ENCODE measurements around the gene CPNE9. TPM values are rescaled to one million over a fixed set of nuclear protein-coding genes. Genes with fewer than 3 reads are reported as not detected.

CPNE9 gene
- polyA plus RNA-seq, 1 of the 3 experiments (the other 2 are of a cell fraction): 0.03 TPM

GRCh38 chr3:9691636-9692035 is 12.0 kb upstream of the CPNE9 start (continued):
- TF ChIP-seq USF2 (IDR thresholded peaks at IDR 0.05; ENCODE audit: borderline replicate concordance, low read depth, low read length): no peak
- TF ChIP-seq TAF1 (IDR thresholded peaks at IDR 0.05; ENCODE audit: borderline replicate concordance, low read depth, low read length): no peak
- TF ChIP-seq MAX (IDR thresholded peaks at IDR 0.05; ENCODE audit: low read depth): no peak
- TF ChIP-seq POLR2AphosphoS5 (IDR thresholded peaks at IDR 0.05; ENCODE audit: low read depth, low read length): no peak
- no peak for TF ChIP-seq SIN3A (IDR thresholded peaks at IDR 0.05; ENCODE audit: borderline replicate concordance, low read depth, low read length)
- TF ChIP-seq RXRA (IDR thresholded peaks at IDR 0.05; ENCODE audit: borderline replicate concordance, low read depth): no peak

- H3K27me3 ChIP-seq (ENCODE audit: insufficient read depth): no peaks in the 10 kb centered on the region
- ChIA-PET CTCF (interaction anchor here (0.9 kb wide), 1 partner anchor 189 kb away, joined by 3 read pairs; no protein-coding TSS in a partner anchor), POLR2A (no interaction called here)
- no peak for DNase-seq
- no peak overlapping the region for H3K4me3 ChIP-seq (ENCODE audit: low read depth in 2 of 2, low read length in 1 of 2)
- no peak overlapping the region for H3K9ac ChIP-seq
- no peaks in the 10 kb centered on the region for H4K20me1 ChIP-seq (ENCODE audit: insufficient read depth)
- peaks cover 0 to 20% of the 10 kb centered on the region in 2 experiments; a peak in 1 of 4 replicates for H3K4me1 ChIP-seq (ENCODE audit: control insufficient read depth in 1 of 2, insufficient read depth in 2 of 2, low read depth in 1 of 2, low read length in 1 of 2)
- no peak overlapping the region for H3K4me2 ChIP-seq
- TF ChIP-seq MXI1 (IDR thresholded peaks at IDR 0.05; ENCODE audit: low read depth, low read length) (no peak), FOXJ3 (CRISPR knock-in tag; IDR thresholded peaks at IDR 0.05) (no peak), NRF1 (IDR thresholded peaks at IDR 0.05; ENCODE audit: low read depth, low read length) (no peak)
- H3K36me3 ChIP-seq (replicated peaks in 1 of 2; ENCODE audit: control insufficient read depth in 1 of 2, insufficient read depth in 2 of 2, low read length in 1 of 2): peaks cover 16 to 75% of the 10 kb centered on the region in 2 experiments
- no peaks in the 10 kb centered on the region for H3K9me3 ChIP-seq
- 100% methylated on average over 1 of the region's 5 CpGs for whole genome bisulfite sequencing (ENCODE audit: low lambda C conversion rate)
- no peak overlapping the region for H3K27ac ChIP-seq (ENCODE audit: low read depth in 2 of 2, low read length in 1 of 2)
- no peaks in the 10 kb centered on the region for H3K9me2 ChIP-seq
- H3K79me2 ChIP-seq (ENCODE audit: insufficient read depth): no peaks in the 10 kb centered on the region
- no peaks in the 10 kb centered on the region for H3F3A ChIP-seq (replicated peaks; ENCODE audit: insufficient read depth)
- no peak overlapping the region for H2AFZ ChIP-seq (ENCODE audit: low read depth)
These were observed 11.2 kb upstream of the CPNE9 start for GRCh38 chr3:9692416-9692815.

- Histone ChIP-seq H3K4me1 (ENCODE audit: control insufficient read depth in 1 of 2, insufficient read depth in 2 of 2, low read depth in 1 of 2, low read length in 1 of 2) (peaks cover 0 to 17% of the 10 kb centered on the region in 2 experiments; a peak in 1 of 4 replicates), H3K79me2 (ENCODE audit: insufficient read depth) (no peaks in the 10 kb centered on the region), H3F3A (replicated peaks; ENCODE audit: insufficient read depth) (no peaks in the 10 kb centered on the region), H3K4me2 (no peak overlapping the region), H3K27ac (ENCODE audit: low read depth in 2 of 2, low read length in 1 of 2) (no peak overlapping the region), H3K9me2 (no peaks in the 10 kb centered on the region), H2AFZ (ENCODE audit: low read depth) (no peak overlapping the region), H3K9me3 (no peaks in the 10 kb centered on the region), H3K27me3 (ENCODE audit: insufficient read depth) (no peaks in the 10 kb centered on the region), H3K4me3 (ENCODE audit: low read depth in 2 of 2, low read length in 1 of 2) (no peak overlapping the region), H3K9ac (no peak overlapping the region), H4K20me1 (ENCODE audit: insufficient read depth) (no peaks in the 10 kb centered on the region), H3K36me3 (replicated peaks in 1 of 2; ENCODE audit: control insufficient read depth in 1 of 2, insufficient read depth in 2 of 2, low read length in 1 of 2) (peaks cover 8 to 61% of the 10 kb centered on the region in 2 experiments)
- DNase-seq: no peak
- POLR2A ChIA-PET: interaction anchor here (0.6 to 0.7 kb wide), 2 partner anchors 39 to 331 kb away, joined by 3 read pairs; no protein-coding TSS in a partner anchor
- TF ChIP-seq MEF2A (IDR thresholded peaks at IDR 0.05; ENCODE audit: borderline replicate concordance, low read depth) (no peak), POLR2AphosphoS5 (IDR thresholded peaks at IDR 0.05; ENCODE audit: low read depth, low read length) (no peak), MXI1 (IDR thresholded peaks at IDR 0.05; ENCODE audit: low read depth, low read length) (no peak), TAF1 (IDR thresholded peaks at IDR 0.05; ENCODE audit: borderline replicate concordance, low read depth, low read length) (no peak), FOXM1 (IDR thresholded peaks at IDR 0.05; ENCODE audit: low read depth) (no peak), REST (IDR thresholded peaks at IDR 0.05; ENCODE audit: low read depth, low read length) (no peak)
- CTCF ChIA-PET: interaction anchor here (1.8 kb wide), 1 partner anchor 192 kb away, joined by 5 read pairs; no protein-coding TSS in a partner anchor
- WGBS (ENCODE audit: low lambda C conversion rate): 97% methylated on average over 3 of the region's 4 CpGs
These were observed 8.3 kb upstream of the CPNE9 start for GRCh38 chr3:9695345-9695744.
